ENCODE measurements around the gene COL16A1. TPM values are rescaled to one million over a fixed set of nuclear protein-coding genes. Genes with fewer than 3 reads are reported as not detected.

The COL16A1 gene
- total RNA-seq, 2 donors from 2014 or later = 10.1 to 15.8 TPM

GRCh38 chr1:31617218-31617915 is 86.5 kb downstream of the COL16A1 start, which contains the start of gene HCRTR1:
Gene HCRTR1 (plus strand): TSS chr1:31617689. CDS start chr1:31619193, 1,504 bp downstream.
- ATAC-seq (no peak), DNase-seq (no peak)

DNA sequence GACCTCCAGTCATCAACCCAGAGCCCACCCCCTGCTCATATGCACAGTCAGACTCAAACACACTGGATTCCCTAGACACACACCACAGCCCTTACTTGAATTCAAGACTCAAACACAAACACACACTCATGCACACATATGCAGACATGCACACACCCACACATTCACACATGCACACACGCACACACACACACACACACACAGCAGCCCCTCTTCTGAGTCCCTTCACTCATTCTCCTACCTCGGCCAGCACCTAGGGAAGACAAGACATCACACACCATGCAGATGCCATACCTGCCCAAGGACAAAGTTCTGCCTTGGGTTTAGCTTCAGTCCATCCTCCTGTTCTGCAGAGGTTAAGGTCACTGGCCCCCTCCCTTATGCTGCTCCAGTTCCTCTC is 87.9 kb downstream of the COL16A1 start:
- DNase-seq = no peak
- 46 to 90% methylated on average over 2 of the region's 2 CpGs for WGBS, 2 donors

More at GRCh38 chr1:31617218-31617915, 86.5 kb downstream of the COL16A1 start, which contains the start of gene HCRTR1:
- Histone ChIP-seq H3K4me3 (peak within 1 kb of the TSS in 1 of 2 donors; percentile 20), H3K27me3 (peaks cover 0 to 5% of the 10 kb centered on the region in 2 donors), H3K27ac (no peak within 1 kb of the TSS), H3K36me3 (replicated peaks in 1 of 2; ENCODE audit: insufficient read depth in 1 of 2, low read depth in 2 of 2) (no peaks in the 10 kb centered on the region), H3K9me3 (no peaks in the 10 kb centered on the region), H3K4me1 (peaks cover 9% of the 10 kb centered on the region)
- TF ChIP-seq, protein P1, sequence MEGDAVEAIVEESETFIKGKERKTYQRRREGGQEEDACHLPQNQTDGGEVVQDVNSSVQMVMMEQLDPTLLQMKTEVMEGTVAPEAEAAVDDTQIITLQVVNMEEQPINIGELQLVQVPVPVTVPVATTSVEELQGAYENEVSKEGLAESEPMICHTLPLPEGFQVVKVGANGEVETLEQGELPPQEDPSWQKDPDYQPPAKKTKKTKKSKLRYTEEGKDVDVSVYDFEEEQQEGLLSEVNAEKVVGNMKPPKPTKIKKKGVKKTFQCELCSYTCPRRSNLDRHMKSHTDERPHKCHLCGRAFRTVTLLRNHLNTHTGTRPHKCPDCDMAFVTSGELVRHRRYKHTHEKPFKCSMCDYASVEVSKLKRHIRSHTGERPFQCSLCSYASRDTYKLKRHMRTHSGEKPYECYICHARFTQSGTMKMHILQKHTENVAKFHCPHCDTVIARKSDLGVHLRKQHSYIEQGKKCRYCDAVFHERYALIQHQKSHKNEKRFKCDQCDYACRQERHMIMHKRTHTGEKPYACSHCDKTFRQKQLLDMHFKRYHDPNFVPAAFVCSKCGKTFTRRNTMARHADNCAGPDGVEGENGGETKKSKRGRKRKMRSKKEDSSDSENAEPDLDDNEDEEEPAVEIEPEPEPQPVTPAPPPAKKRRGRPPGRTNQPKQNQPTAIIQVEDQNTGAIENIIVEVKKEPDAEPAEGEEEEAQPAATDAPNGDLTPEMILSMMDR (IDR thresholded peaks at IDR 0.05) = no peak
- TF ChIP-seq POLR2A (IDR thresholded peaks at IDR 0.05) = no peak
- intact Hi-C loops (cut with DNase I) = no loop called here
- WGBS, 2 donors = 25 to 35% methylated on average over 26 to 27 of the region's 48 CpGs

DNA sequence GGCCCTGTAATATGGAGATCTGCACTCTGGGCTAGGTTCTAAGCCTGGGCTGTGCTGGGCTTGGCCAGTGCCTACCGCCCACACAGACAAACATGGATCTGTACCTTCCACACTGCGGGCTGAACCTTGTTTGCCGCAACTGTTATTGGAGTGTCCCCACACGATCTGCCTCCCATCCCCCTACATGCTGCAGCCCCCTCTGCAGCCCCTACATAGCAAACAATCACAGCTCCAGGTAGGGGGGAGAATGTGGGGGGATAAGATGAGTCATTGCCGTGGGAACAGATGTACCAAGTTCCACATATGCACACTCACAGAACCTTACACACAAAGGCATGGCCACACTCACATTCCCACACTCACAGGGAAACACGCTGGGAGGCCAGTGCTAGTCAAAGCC is 88.4 kb downstream of the COL16A1 start:
- Histone ChIP-seq H3K36me3 (replicated peaks in 1 of 2; ENCODE audit: insufficient read depth in 1 of 2, low read depth in 2 of 2) (no peaks in the 10 kb centered on the region), H3K9me3 (no peaks in the 10 kb centered on the region), H3K4me3 (no peak overlapping the region), H3K27ac (no peak overlapping the region), H3K4me1 (peaks cover 9% of the 10 kb centered on the region), H3K27me3 (peaks cover 0 to 5% of the 10 kb centered on the region in 2 donors)
- intact Hi-C loops (cut with DNase I) = no loop called here
- ATAC-seq (no peak), DNase-seq (no peak)
- 87 to 89% methylated on average over 5 to 6 of the region's 6 CpGs for whole genome bisulfite sequencing, 2 donors
- TF ChIP-seq, protein P1 (IDR thresholded peaks at IDR 0.05) = no peak
- TF ChIP-seq POLR2A (IDR thresholded peaks at IDR 0.05) = no peak

More for the DNA sequence above, 87.9 kb downstream of the COL16A1 start:
- H3K27me3 ChIP-seq = peaks cover 0 to 5% of the 10 kb centered on the region in 2 donors
- no peak overlapping the region for H3K4me3 ChIP-seq
- intact Hi-C loops (cut with DNase I) = no loop called here
- TF ChIP-seq, protein P1 (IDR thresholded peaks at IDR 0.05) = no peak
- TF ChIP-seq POLR2A (IDR thresholded peaks at IDR 0.05) = no peak
- no peaks in the 10 kb centered on the region for H3K9me3 ChIP-seq
- H3K27ac ChIP-seq = no peak overlapping the region
- ATAC-seq = no peak
- peaks cover 9% of the 10 kb centered on the region for H3K4me1 ChIP-seq
- H3K36me3 ChIP-seq (replicated peaks in 1 of 2; ENCODE audit: insufficient read depth in 1 of 2, low read depth in 2 of 2) = no peaks in the 10 kb centered on the region

- ATAC-seq = no peak
- TF ChIP-seq, protein P1 (IDR thresholded peaks at IDR 0.05) = no peak
- no peak for TF ChIP-seq POLR2A (IDR thresholded peaks at IDR 0.05)
- intact Hi-C loops (cut with DNase I) = no loop called here
- H3K4me1 ChIP-seq = peaks cover 9% of the 10 kb centered on the region
- WGBS, 2 donors = 81 to 90% methylated on average over 5 to 8 of the region's 8 CpGs
- H3K36me3 ChIP-seq (replicated peaks in 1 of 2; ENCODE audit: insufficient read depth in 1 of 2, low read depth in 2 of 2) = no peaks in the 10 kb centered on the region
- DNase-seq = no peak
- H3K27me3 ChIP-seq = peaks cover 0 to 5% of the 10 kb centered on the region in 2 donors
- no peak overlapping the region for H3K4me3 ChIP-seq
- H3K27ac ChIP-seq = no peak overlapping the region
- no peaks in the 10 kb centered on the region for H3K9me3 ChIP-seq
These were observed 89.3 kb downstream of the COL16A1 start for GRCh38 chr1:31614414-31615005.
